GM23338 (cell line): ENCODE data around the gene NTRK3. TPM values are rescaled to one million over a fixed set of nuclear protein-coding genes. Genes with fewer than 3 reads are reported as not detected.

Source experiments
- ATAC-seq: fragments of 200-7000 bp; cut with Tn5 transposase; 3 replicates; pipeline ENCODE4 v1.9.1; 2020
- DNase-seq: peaks from one replicate; pipeline ENCODE4 v3.0.0-alpha.2; 2015; ENCODE audit warnings: low spot score
- H2AFZ ChIP-seq: fragments of 200-600 bp; sonication (generic); 2 replicates; pipeline ENCODE4 v1.8.0; 2016; ENCODE audit warnings: antibody characterized with exemption, mild to moderate bottlenecking, moderate library complexity
- H3F3A ChIP-seq: fragments of 200-600 bp; sonication (generic); replicated peaks from 2 replicates; pipeline ENCODE4 v1.8.0; 2017; ENCODE audit warnings: antibody characterized with exemption, mixed run types, low read depth
- H3K27ac ChIP-seq: fragments of 200-600 bp; sonication (generic); 2 replicates; pipeline ENCODE4 v1.6.1; 2016; ENCODE audit warnings: low read depth
- H3K27me3 ChIP-seq: fragments of 200-600 bp; sonication (generic); 2 replicates; pipeline ENCODE4 v1.8.0; 2016; ENCODE audit warnings: mild to moderate bottlenecking, mixed run types, moderate library complexity; ENCODE audit not compliant: insufficient read depth
- H3K36me3 ChIP-seq: fragments of 200-600 bp; sonication (generic); 2 replicates; pipeline ENCODE4 v1.8.0; 2016; ENCODE audit warnings: mild to moderate bottlenecking; ENCODE audit not compliant: insufficient read depth
- H3K4me1 ChIP-seq: fragments of 200-600 bp; sonication (generic); 2 replicates; pipeline ENCODE4 v1.8.0; 2016; ENCODE audit warnings: mild to moderate bottlenecking, moderate library complexity; ENCODE audit not compliant: insufficient read depth
- H3K4me2 ChIP-seq: fragments of 200-600 bp; sonication (generic); 2 replicates; pipeline ENCODE4 v1.7.1; 2017; ENCODE audit warnings: mixed run types
- H3K4me3 ChIP-seq: fragments of 200-600 bp; sonication (generic); 2 replicates; pipeline ENCODE4 v1.6.1; 2016; ENCODE audit warnings: mixed run types
- H3K79me2 ChIP-seq: fragments of 200-600 bp; sonication (generic); replicated peaks from 2 replicates; pipeline ENCODE4 v1.8.0; 2017; ENCODE audit warnings: mild to moderate bottlenecking; ENCODE audit not compliant: insufficient read depth
- H3K9me2 ChIP-seq: fragments of 200-600 bp; sonication (generic); 2 replicates; pipeline ENCODE4 v1.8.0; 2017; ENCODE audit not compliant: insufficient read depth
- H4K20me1 ChIP-seq: fragments of 200-600 bp; sonication (generic); replicated peaks from 2 replicates; pipeline ENCODE4 v1.8.0; 2017; ENCODE audit warnings: mild to moderate bottlenecking; ENCODE audit not compliant: insufficient read depth
- H3K27ac Mint-ChIP-seq: 2 replicates; pipeline ENCODE4 v1.8.0; 2020; ENCODE audit warnings: inconsistent platforms, mild to moderate bottlenecking, moderate library complexity, mixed read lengths
- H3K27me3 Mint-ChIP-seq: 3 replicates; pipeline ENCODE4 v1.8.0; 2022; ENCODE audit warnings: low read depth, mild to moderate bottlenecking, moderate library complexity, mixed read lengths, inconsistent platforms; ENCODE audit not compliant: insufficient read depth, poor library complexity
- H3K36me3 Mint-ChIP-seq: 3 replicates; pipeline ENCODE4 v1.8.0; 2021; ENCODE audit warnings: low read depth, mild to moderate bottlenecking, inconsistent platforms, moderate library complexity, mixed read lengths
- H3K4me1 Mint-ChIP-seq: 3 replicates; pipeline ENCODE4 v1.8.0; 2020; ENCODE audit warnings: mild to moderate bottlenecking, inconsistent platforms, mixed read lengths
- H3K4me3 Mint-ChIP-seq: 3 replicates; pipeline ENCODE4 v1.8.0; 2021; ENCODE audit warnings: moderate library complexity, mild to moderate bottlenecking, inconsistent platforms, mixed read lengths
- H3K9me3 Mint-ChIP-seq: 3 replicates; pipeline ENCODE4 v1.8.0; 2020; ENCODE audit warnings: moderate library complexity, mild to moderate bottlenecking, inconsistent platforms, mixed read lengths
- CREB1 ChIP-seq: fragments of 250-450 bp; sonication (Bioruptor Pico); IDR thresholded peaks from 2 replicates; pipeline ENCODE4 v1.5.0; 2020; ENCODE audit warnings: low read depth, mild to moderate bottlenecking, moderate library complexity
- CTCF ChIP-seq, 2 experiments: fragments of 200-600 bp in 1 of 2; sonication (generic) in 1 of 2; conservative IDR thresholded peaks; 2 replicates each; pipeline versions ENCODE4 v1.5.1 to v1.6.1; 2016 to 2017; ENCODE audit warnings: antibody characterized with exemption in 2 of 2, low read depth in 2 of 2, mild to moderate bottlenecking in 2 of 2, moderate library complexity in 1 of 2
- ETS1 ChIP-seq: IDR thresholded peaks from 2 replicates; pipeline ENCODE4 v1.6.1; 2016; ENCODE audit warnings: antibody characterized with exemption
- EZH2 ChIP-seq: fragments of 200-600 bp; sonication (generic); IDR thresholded peaks from one replicate; pipeline ENCODE4 v1.8.0; 2017; ENCODE audit warnings: antibody characterized with exemption, mild to moderate bottlenecking, low read depth; ENCODE audit not compliant: unreplicated experiment
- JUNB ChIP-seq: IDR thresholded peaks from one replicate; pipeline ENCODE4 v1.6.1; 2016; ENCODE audit warnings: antibody characterized with exemption; ENCODE audit not compliant: unreplicated experiment
- NANOG ChIP-seq: IDR thresholded peaks from 2 replicates; pipeline ENCODE4 v1.6.1; 2016; ENCODE audit warnings: antibody characterized with exemption, borderline replicate concordance
- POLR2AphosphoS5 ChIP-seq: IDR thresholded peaks from 2 replicates; pipeline ENCODE4 v1.6.1; 2016; ENCODE audit warnings: antibody characterized with exemption, low read depth
- REST ChIP-seq: IDR thresholded peaks from one replicate; pipeline ENCODE4 v1.6.1; 2018; ENCODE audit warnings: antibody characterized with exemption; ENCODE audit not compliant: unreplicated experiment
- STAT1 ChIP-seq: IDR thresholded peaks from one replicate; pipeline ENCODE4 v1.6.1; 2016; ENCODE audit warnings: antibody characterized with exemption; ENCODE audit not compliant: unreplicated experiment
- ZNF114 ChIP-seq: fragments of 250-450 bp; sonication (Bioruptor Pico); IDR thresholded peaks from 2 replicates; pipeline ENCODE4 v1.5.0; 2020; ENCODE audit warnings: mild to moderate bottlenecking, moderate library complexity
- ZNF331 ChIP-seq: fragments of 250-450 bp; sonication (Bioruptor Pico); IDR thresholded peaks from 2 replicates; pipeline ENCODE4 v1.5.0; 2020; ENCODE audit warnings: low read depth, mild to moderate bottlenecking, moderate library complexity
- polyA plus RNA-seq: library from polyadenylated mRNA; unstranded; fragments of >200 nt; fragmentation: Nextera tagmentation; extraction: Ambion mirVana; gene quantifications from 2 replicates; pipeline ENCODE4 v1.2.1, GENCODE V29; 2016
- total RNA-seq: library from RNA; depleted of rRNA; stranded (reverse); fragments of >200 nt; shearing (Covaris generic); gene quantifications from 2 replicates; pipeline ENCODE4 v1.2.3, GENCODE V29; 2014

NTRK3 gene
- total and polyA plus RNA-seq, 2 experiments from 2014 or later, result 3.1 to 5.3 TPM

- TF ChIP-seq ETS1 (no peak), ZNF331 (CRISPR knock-in tag) (no peak), CREB1 (CRISPR knock-in tag) (no peak), REST (no peak)
Measured at GRCh38 chr15:87916208-87916607, 340.3 kb downstream of the NTRK3 start (continued).

GRCh38 chr15:87910301-87910700 is 346.2 kb downstream of the NTRK3 start:
- DNase-seq, result no peak
- Histone ChIP-seq H3K4me3 (no peak overlapping the region), H3K79me2 (no peaks in the 10 kb centered on the region), H3F3A (no peaks in the 10 kb centered on the region), H2AFZ (no peak overlapping the region), H3K27ac (no peak overlapping the region), H4K20me1 (no peaks in the 10 kb centered on the region), H3K27me3 (no peaks in the 10 kb centered on the region), H3K4me1 (no peaks in the 10 kb centered on the region), H3K9me2 (peaks cover 13% of the 10 kb centered on the region), H3K36me3 (no peaks in the 10 kb centered on the region), H3K4me2 (no peak overlapping the region)
- H3K4me1 Mint-ChIP-seq, result no peaks in the 10 kb centered on the region
- H3K27me3 Mint-ChIP-seq, result no peaks in the 10 kb centered on the region
- H3K4me3 Mint-ChIP-seq, result no peak overlapping the region
- ATAC-seq, result no peak
- H3K36me3 Mint-ChIP-seq, result no peaks in the 10 kb centered on the region
- H3K27ac Mint-ChIP-seq, result no peak overlapping the region
- no peaks in the 10 kb centered on the region; the same call in 2 of the 3 replicates for H3K9me3 Mint-ChIP-seq
- TF ChIP-seq POLR2AphosphoS5 (no peak), JUNB (no peak), NANOG (no peak), CREB1 (CRISPR knock-in tag) (no peak), CTCF (conservative IDR thresholded peaks at IDR 0.05; ENCODE audit: low read depth in 2 of 2) (no peak), REST (no peak), ZNF114 (CRISPR knock-in tag) (no peak), STAT1 (no peak), EZH2 (no peak)
